NT2/D1 (cell line): Measurements from ENCODE around the gene PLIN4.

Source experiments
- DNase-seq: peaks from one replicate; pipeline ENCODE4 v3.0.0-alpha.2; 2011; ENCODE audit warnings: low read depth, low spot score
- H3K27me3 ChIP-seq: 2 replicates; pipeline ENCODE4 v1.6.0; 2011; ENCODE audit warnings: mild to moderate bottlenecking; ENCODE audit not compliant: insufficient read length, insufficient read depth
- H3K36me3 ChIP-seq: 2 replicates; pipeline ENCODE4 v1.6.1; 2011; ENCODE audit warnings: mild to moderate bottlenecking, low read length, mixed read lengths; ENCODE audit not compliant: insufficient read depth, insufficient read length
- H3K4me1 ChIP-seq: 2 replicates; pipeline ENCODE4 v1.5.1; 2011; ENCODE audit not compliant: insufficient read depth, insufficient read length
- H3K4me3 ChIP-seq: 2 replicates; pipeline ENCODE4 v1.5.1; 2011; ENCODE audit warnings: low read depth; ENCODE audit not compliant: insufficient read length
- H3K9ac ChIP-seq: 2 replicates; pipeline ENCODE4 v1.6.0; 2011; ENCODE audit warnings: low read depth; ENCODE audit not compliant: insufficient read length
- H3K9me3 ChIP-seq: 2 replicates; pipeline ENCODE4 v1.5.1; 2011; ENCODE audit warnings: mild to moderate bottlenecking, low read length; ENCODE audit not compliant: insufficient read depth
- SUZ12 ChIP-seq: IDR thresholded peaks from 2 replicates; pipeline ENCODE4 v1.6.1; 2011; ENCODE audit not compliant: insufficient read length, insufficient read depth; ENCODE audit errors: extremely low read depth
- YY1 ChIP-seq: IDR thresholded peaks from 2 replicates; pipeline ENCODE4 v1.6.1; 2011; ENCODE audit not compliant: insufficient read length, insufficient read depth
- ZNF274 ChIP-seq: IDR thresholded peaks from 2 replicates; pipeline ENCODE4 v1.6.1; 2011; ENCODE audit warnings: mild to moderate bottlenecking, low read depth, low read length

Gene PLIN4

GRCh38 chr19:4492337-4493103 is 25.8 kb downstream of the PLIN4 start:
- H3K9me3 ChIP-seq = no peaks in the 10 kb centered on the region
- H3K9ac ChIP-seq = no peak overlapping the region
- no peaks in the 10 kb centered on the region for H3K27me3 ChIP-seq
- no peak overlapping the region for H3K4me3 ChIP-seq
- no peak for DNase-seq
- peaks cover 9% of the 10 kb centered on the region for H3K4me1 ChIP-seq
- H3K36me3 ChIP-seq = peaks cover 88% of the 10 kb centered on the region
- no peak for TF ChIP-seq YY1
- TF ChIP-seq ZNF274 = no peak
- no peak for TF ChIP-seq SUZ12

GRCh38 chr19:4491446-4491845 is 26.8 kb downstream of the PLIN4 start:
- H3K27me3 ChIP-seq = no peaks in the 10 kb centered on the region
- H3K4me3 ChIP-seq = no peak overlapping the region
- TF ChIP-seq YY1 = no peak
- TF ChIP-seq ZNF274 = no peak
- no peak for TF ChIP-seq SUZ12
- DNase-seq = no peak
- H3K36me3 ChIP-seq = peaks cover 86% of the 10 kb centered on the region
- H3K9me3 ChIP-seq = no peaks in the 10 kb centered on the region
- no peak overlapping the region for H3K9ac ChIP-seq
- peaks cover 9% of the 10 kb centered on the region for H3K4me1 ChIP-seq

GRCh38 chr19:4488496-4488895 is 29.8 kb downstream of the PLIN4 start:
- H3K4me1 ChIP-seq = peaks cover 6% of the 10 kb centered on the region
- DNase-seq = no peak
- peaks cover 72% of the 10 kb centered on the region for H3K36me3 ChIP-seq
- no peaks in the 10 kb centered on the region for H3K9me3 ChIP-seq
- TF ChIP-seq ZNF274 = no peak
- no peak for TF ChIP-seq YY1
- TF ChIP-seq SUZ12 = no peak
- no peak overlapping the region for H3K9ac ChIP-seq
- H3K4me3 ChIP-seq = no peak overlapping the region
- no peaks in the 10 kb centered on the region for H3K27me3 ChIP-seq

GRCh38 chr19:4487572-4487971 is 30.7 kb downstream of the PLIN4 start:
- Histone ChIP-seq H3K36me3 (peaks cover 72% of the 10 kb centered on the region), H3K4me1 (peaks cover under 1% of the 10 kb centered on the region), H3K4me3 (no peak overlapping the region), H3K9me3 (no peaks in the 10 kb centered on the region), H3K27me3 (no peaks in the 10 kb centered on the region), H3K9ac (no peak overlapping the region)
- no peak for DNase-seq
- TF ChIP-seq SUZ12 = no peak
- no peak for TF ChIP-seq YY1
- TF ChIP-seq ZNF274 = no peak

GRCh38 chr19:4483385-4483784 is 34.9 kb downstream of the PLIN4 start:
- H3K27me3 ChIP-seq = no peaks in the 10 kb centered on the region
- H3K9me3 ChIP-seq = no peaks in the 10 kb centered on the region
- DNase-seq = no peak
- H3K9ac ChIP-seq = no peak overlapping the region
- TF ChIP-seq ZNF274 (no peak), YY1 (no peak), SUZ12 (no peak)
- peaks cover 58% of the 10 kb centered on the region for H3K36me3 ChIP-seq
- H3K4me3 ChIP-seq = no peak overlapping the region
- H3K4me1 ChIP-seq = peaks cover 5% of the 10 kb centered on the region

- H3K36me3 ChIP-seq = peaks cover 58% of the 10 kb centered on the region
- no peak overlapping the region for H3K9ac ChIP-seq
- TF ChIP-seq SUZ12 (no peak), YY1 (no peak), ZNF274 (no peak)
- no peak for DNase-seq
- H3K4me1 ChIP-seq = peaks cover 5% of the 10 kb centered on the region
- H3K9me3 ChIP-seq = no peaks in the 10 kb centered on the region
- H3K4me3 ChIP-seq = no peak overlapping the region
- H3K27me3 ChIP-seq = no peaks in the 10 kb centered on the region
These were observed 35.4 kb downstream of the PLIN4 start for GRCh38 chr19:4482721-4483364.

GRCh38 chr19:4477034-4477801 is 41.1 kb downstream of the PLIN4 start:
- Histone ChIP-seq H3K9ac (no peak overlapping the region), H3K4me3 (no peak overlapping the region), H3K27me3 (no peaks in the 10 kb centered on the region), H3K9me3 (no peaks in the 10 kb centered on the region), H3K4me1 (peaks cover 12% of the 10 kb centered on the region), H3K36me3 (peaks cover 54% of the 10 kb centered on the region)
- no peak for DNase-seq
- TF ChIP-seq SUZ12 (no peak), ZNF274 (no peak), YY1 (no peak)
